GM12878 (cell line): ENCODE data around the gene UMAD1. TPM values are rescaled to one million over a fixed set of nuclear protein-coding genes. Genes with fewer than 3 reads are reported as not detected.

ENCODE experiments used
- ATF2 ChIP-seq: IDR thresholded peaks from 2 replicates; pipeline ENCODE4 v1.6.1; 2012; ENCODE audit warnings: low read length, inconsistent platforms
- BMI1 ChIP-seq: fragments of 450-650 bp; IDR thresholded peaks from 2 replicates; pipeline ENCODE4 v1.6.1; 2016; ENCODE audit warnings: mild to moderate bottlenecking, moderate library complexity, borderline replicate concordance
- CBX5 ChIP-seq: sonication (generic); IDR thresholded peaks from 2 replicates; pipeline ENCODE4 v1.6.1; 2016; ENCODE audit warnings: low read depth, moderate library complexity, mild to moderate bottlenecking, inconsistent platforms
- FOXM1 ChIP-seq: IDR thresholded peaks from 2 replicates; pipeline ENCODE4 v1.6.1; 2012; ENCODE audit warnings: low read depth, mild to moderate bottlenecking, inconsistent platforms, low read length, moderate library complexity
- HDGF ChIP-seq: fragments of 450-650 bp; IDR thresholded peaks from 2 replicates; pipeline ENCODE4 v1.6.1; 2016; ENCODE audit warnings: antibody characterized with exemption
- MEF2A ChIP-seq: IDR thresholded peaks from 2 replicates; pipeline ENCODE4 v1.6.1; 2011; ENCODE audit warnings: low read depth, mild to moderate bottlenecking, low read length, moderate library complexity; ENCODE audit not compliant: insufficient read depth
- POLR2AphosphoS2 ChIP-seq: IDR thresholded peaks from 2 replicates; pipeline ENCODE4 v1.6.1; 2011; ENCODE audit warnings: low read depth, mild to moderate bottlenecking, low read length, improper control_type of control experiment, moderate library complexity
- RB1 ChIP-seq: fragments of 450-650 bp; formaldehyde crosslinking; IDR thresholded peaks from 2 replicates; pipeline ENCODE4 v1.6.1; 2017; ENCODE audit warnings: mild to moderate bottlenecking, borderline replicate concordance
- RUNX3 ChIP-seq: IDR thresholded peaks from 2 replicates; pipeline ENCODE4 v1.6.1; 2012; ENCODE audit warnings: low read length, inconsistent platforms
- SIN3A ChIP-seq: IDR thresholded peaks from 2 replicates; pipeline ENCODE4 v1.6.1; 2012; ENCODE audit warnings: low read depth, low read length, improper control_type of control experiment
- SMARCA5 ChIP-seq: fragments of 450-650 bp; IDR thresholded peaks from 2 replicates; pipeline ENCODE4 v1.6.1; 2017; ENCODE audit warnings: mild to moderate bottlenecking
- STAT1 ChIP-seq: fragments of 450-650 bp; conservative IDR thresholded peaks from 2 replicates; pipeline ENCODE4 v1.6.1; 2014; ENCODE audit warnings: antibody characterized with exemption, mild to moderate bottlenecking
- TCF7 ChIP-seq: IDR thresholded peaks from 2 replicates; pipeline ENCODE4 v1.6.1; 2014; ENCODE audit warnings: antibody characterized with exemption, borderline replicate concordance
- ZBTB11 ChIP-seq: fragments of 450-650 bp; formaldehyde crosslinking; IDR thresholded peaks from 2 replicates; pipeline ENCODE4 v1.5.0; 2022; ENCODE audit warnings: mild to moderate bottlenecking, missing genetic modification characterization
- ZBTB4 ChIP-seq: fragments of 450-650 bp; formaldehyde crosslinking; IDR thresholded peaks from 2 replicates; pipeline ENCODE4 v1.4.0; 2022; ENCODE audit warnings: mild to moderate bottlenecking, moderate library complexity
- ZNF24 ChIP-seq: fragments of 450-650 bp; IDR thresholded peaks from 2 replicates; pipeline ENCODE4 v1.6.1; 2017; ENCODE audit warnings: antibody characterized with exemption, mild to moderate bottlenecking
- polyA plus RNA-seq, 11 experiments: library from polyadenylated mRNA; depleted of rRNA in 4 of 11; unstranded in 6 of 11; stranded (reverse) in 5 of 11; fragments of >200 nt; fragmentation: Nextera tagmentation in 4 of 11; fragmentation: Illumina TruSeq in 1 of 11; extraction: Ambion mirVana in 4 of 11; extraction: Trizol in 1 of 11; gene quantifications; 1 replicate in 1 of 11; 2 replicates in 10 of 11; pipeline versions ENCODE4 v1.2.1 to v1.2.3, GENCODE V29; 2011 to 2016; ENCODE audit warnings: inconsistent platforms in 2 of 11, missing spikeins in 2 of 11, low read depth in 1 of 11
- total RNA-seq, 4 experiments: library from RNA; depleted of rRNA in 3 of 4; stranded (reverse); fragments of >200 nt in 3 of 4; fragmentation: Illumina TruSeq in 1 of 4; extraction: Trizol in 1 of 4; gene quantifications; 2 replicates each; pipeline versions ENCODE4 v1.2.1 to v1.2.3, GENCODE V29; 2013 to 2021

UMAD1 gene
- total and polyA plus RNA-seq, 10 of the 15 experiments (the other 5 are each of a cell fraction or from before 2014, with no cell fraction given), result 6.0 to 28.6 (median 9.3) TPM

GRCh38 chr7:7773334-7774309 is 133.1 kb downstream of the UMAD1 start (continued):
- TF ChIP-seq ZBTB11 (CRISPR knock-in tag), result no peak
- TF ChIP-seq POLR2AphosphoS2, result no peak
- TF ChIP-seq ATF2, result peak; percentile 50; the same call in 1 of the 2 replicates
- no peak for TF ChIP-seq HDGF
- TF ChIP-seq FOXM1, result no peak
- no peak for TF ChIP-seq BMI1
- TF ChIP-seq SMARCA5, result no peak
- TF ChIP-seq RB1, result no peak
- TF ChIP-seq CBX5, result no peak
- peak; percentile 81 for TF ChIP-seq MEF2A
- TF ChIP-seq RUNX3, result no peak
- TF ChIP-seq SIN3A, result no peak
- TF ChIP-seq STAT1, result no peak
- TF ChIP-seq TCF7, result no peak
- TF ChIP-seq ZNF24, result no peak
- no peak for TF ChIP-seq ZBTB4
